ENCODE measurements around the gene GGT7. TPM values are rescaled to one million over a fixed set of nuclear protein-coding genes. Genes with fewer than 3 reads are reported as not detected.
"Not testable (repeated sequence)": the region's sequence is repeated elsewhere in the genome, so short reads cannot be mapped to it uniquely, and the experiment has no call there.

Gene GGT7
- total RNA-seq, 2 experiments from 2014 or later = 1.8 to 2.7 TPM

GRCh38 chr20:34898129-34898528 lies 25.5 kb upstream of the GGT7 start:
- H3K4me2 ChIP-seq (ENCODE audit: low read length); H3K4me1 ChIP-seq (ENCODE audit: insufficient read depth, low read length, poor library complexity, severe bottlenecking); H3K9me3 ChIP-seq (ENCODE audit: low read length); CTCF ChIA-PET (ENCODE audit: unreplicated experiment); H2AFZ ChIP-seq (ENCODE audit: low read length); H3K9me2 ChIP-seq (ENCODE audit: insufficient read depth, low read length); intact Hi-C loops (cut with micrococcal nuclease; ENCODE audit: unreplicated experiment); H3K27ac ChIP-seq (ENCODE audit: low read depth, low read length, poor library complexity, severe bottlenecking); BruUV-seq (replicated peaks); DNase-seq (ENCODE audit: low spot score); H3K79me2 ChIP-seq (ENCODE audit: insufficient read depth, low read depth, low read length); H4K20me1 ChIP-seq (ENCODE audit: insufficient read depth, low read length); H3K4me3 ChIP-seq (ENCODE audit: low read depth, low read length, poor library complexity, severe bottlenecking); POLR2A ChIA-PET; H3K36me3 ChIP-seq (ENCODE audit: insufficient read depth, low read length): not testable (repeated sequence)

DNA sequence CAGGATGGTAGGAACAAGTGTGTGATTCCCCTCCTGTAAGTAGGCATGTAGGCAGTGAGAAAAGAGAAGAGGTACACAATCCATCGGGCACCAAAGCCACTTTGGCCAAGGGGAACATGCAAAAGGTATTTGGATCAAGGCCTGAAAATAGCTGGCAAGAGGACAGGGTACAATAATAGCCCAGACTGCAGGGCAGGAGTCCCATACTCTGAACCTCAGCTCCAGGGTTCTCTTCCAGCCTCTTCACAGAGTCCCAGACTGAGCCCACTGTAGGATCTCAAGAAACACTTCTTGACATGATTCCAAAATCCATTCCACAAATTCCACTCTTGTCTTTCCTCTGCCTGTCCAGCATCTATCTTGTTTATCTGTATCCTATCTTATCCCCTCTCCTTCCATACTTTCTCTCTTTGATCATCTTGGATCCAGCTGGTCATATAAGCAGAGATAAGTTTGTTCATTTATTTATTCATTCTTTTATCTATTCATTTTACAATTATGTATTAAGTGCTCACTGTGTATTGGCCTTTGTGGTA lies 23.5 kb upstream of the GGT7 start:
- no peak overlapping the region for H3K4me2 ChIP-seq (ENCODE audit: low read length)
- TF ChIP-seq, protein P1, sequence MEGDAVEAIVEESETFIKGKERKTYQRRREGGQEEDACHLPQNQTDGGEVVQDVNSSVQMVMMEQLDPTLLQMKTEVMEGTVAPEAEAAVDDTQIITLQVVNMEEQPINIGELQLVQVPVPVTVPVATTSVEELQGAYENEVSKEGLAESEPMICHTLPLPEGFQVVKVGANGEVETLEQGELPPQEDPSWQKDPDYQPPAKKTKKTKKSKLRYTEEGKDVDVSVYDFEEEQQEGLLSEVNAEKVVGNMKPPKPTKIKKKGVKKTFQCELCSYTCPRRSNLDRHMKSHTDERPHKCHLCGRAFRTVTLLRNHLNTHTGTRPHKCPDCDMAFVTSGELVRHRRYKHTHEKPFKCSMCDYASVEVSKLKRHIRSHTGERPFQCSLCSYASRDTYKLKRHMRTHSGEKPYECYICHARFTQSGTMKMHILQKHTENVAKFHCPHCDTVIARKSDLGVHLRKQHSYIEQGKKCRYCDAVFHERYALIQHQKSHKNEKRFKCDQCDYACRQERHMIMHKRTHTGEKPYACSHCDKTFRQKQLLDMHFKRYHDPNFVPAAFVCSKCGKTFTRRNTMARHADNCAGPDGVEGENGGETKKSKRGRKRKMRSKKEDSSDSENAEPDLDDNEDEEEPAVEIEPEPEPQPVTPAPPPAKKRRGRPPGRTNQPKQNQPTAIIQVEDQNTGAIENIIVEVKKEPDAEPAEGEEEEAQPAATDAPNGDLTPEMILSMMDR (conservative IDR thresholded peaks at IDR 0.05; ENCODE audit: low read length) = no peak
- no peaks in the 10 kb centered on the region for H3K9me3 ChIP-seq (ENCODE audit: low read length)
- H3K36me3 ChIP-seq (ENCODE audit: insufficient read depth, low read length) = no peaks in the 10 kb centered on the region
- no peaks in the 10 kb centered on the region for H3K79me2 ChIP-seq (ENCODE audit: insufficient read depth, low read depth, low read length)
- no peaks in the 10 kb centered on the region for H4K20me1 ChIP-seq (ENCODE audit: insufficient read depth, low read length)
- no peak overlapping the region for H2AFZ ChIP-seq (ENCODE audit: low read length)
- no peak overlapping the region for H3K4me3 ChIP-seq (ENCODE audit: low read depth, low read length, poor library complexity, severe bottlenecking)
- H3K27ac ChIP-seq (ENCODE audit: low read depth, low read length, poor library complexity, severe bottlenecking) = no peak overlapping the region
- no peaks in the 10 kb centered on the region for H3K9me2 ChIP-seq (ENCODE audit: insufficient read depth, low read length)
- DNase-seq (ENCODE audit: low spot score) = no peak
- no TSS peak for BruUV-seq (replicated peaks)
- ChIA-PET POLR2A (no interaction called here), CTCF (ENCODE audit: unreplicated experiment) (no interaction called here)
- intact Hi-C loops (cut with micrococcal nuclease; ENCODE audit: unreplicated experiment) = no loop called here
- H3K4me1 ChIP-seq (ENCODE audit: insufficient read depth, low read length, poor library complexity, severe bottlenecking) = peaks cover 14% of the 10 kb centered on the region

- peaks cover 17% of the 10 kb centered on the region for H3K4me1 ChIP-seq (ENCODE audit: insufficient read depth, low read length, poor library complexity, severe bottlenecking)
- H2AFZ ChIP-seq (ENCODE audit: low read length) = no peak overlapping the region
- POLR2A ChIA-PET = interaction anchor here (0.6 to 1.1 kb wide), 4 partner anchors 8 to 15 kb away, joined by 3 to 7 read pairs (median 4); no protein-coding TSS in a partner anchor
- H4K20me1 ChIP-seq (ENCODE audit: insufficient read depth, low read length) = no peaks in the 10 kb centered on the region
- BruUV-seq (replicated peaks) = no TSS peak
- no peak for TF ChIP-seq EZH2phosphoT487 (IDR thresholded peaks at IDR 0.05; ENCODE audit: borderline replicate concordance, low read depth, low read length)
- TF ChIP-seq, protein P1 (conservative IDR thresholded peaks at IDR 0.05; ENCODE audit: low read length) = no peak
- H3K9me3 ChIP-seq (ENCODE audit: low read length) = no peaks in the 10 kb centered on the region
- no peaks in the 10 kb centered on the region for H3K79me2 ChIP-seq (ENCODE audit: insufficient read depth, low read depth, low read length)
- CTCF ChIA-PET (ENCODE audit: unreplicated experiment) = no interaction called here
- no peak overlapping the region for H3K4me3 ChIP-seq (ENCODE audit: low read depth, low read length, poor library complexity, severe bottlenecking)
- H3K9me2 ChIP-seq (ENCODE audit: insufficient read depth, low read length) = no peaks in the 10 kb centered on the region
- intact Hi-C loops (cut with micrococcal nuclease; ENCODE audit: unreplicated experiment) = no loop called here
- no peak for DNase-seq (ENCODE audit: low spot score)
- H3K4me2 ChIP-seq (ENCODE audit: low read length) = no peak overlapping the region
- H3K36me3 ChIP-seq (ENCODE audit: insufficient read depth, low read length) = no peaks in the 10 kb centered on the region
- H3K27ac ChIP-seq (ENCODE audit: low read depth, low read length, poor library complexity, severe bottlenecking) = no peak overlapping the region
Observed at GRCh38 chr20:34895465-34895864, 22.8 kb upstream of the GGT7 start.
